HG02970 (cell line): ENCODE results near the gene ARHGAP23.
"Not testable (repeated sequence)": the region's sequence is repeated elsewhere in the genome, so short reads cannot be mapped to it uniquely, and the experiment has no call there.

Source experiments
- ATAC-seq: cut with Tn5 transposase; IDR thresholded peaks from one replicate; pipeline ENCODE4 v1.9.1; 2021; ENCODE audit warnings: mild to moderate bottlenecking, moderate library complexity, moderate number of reproducible peaks; ENCODE audit not compliant: unreplicated experiment, low FRiP score

The ARHGAP23 gene

DNA sequence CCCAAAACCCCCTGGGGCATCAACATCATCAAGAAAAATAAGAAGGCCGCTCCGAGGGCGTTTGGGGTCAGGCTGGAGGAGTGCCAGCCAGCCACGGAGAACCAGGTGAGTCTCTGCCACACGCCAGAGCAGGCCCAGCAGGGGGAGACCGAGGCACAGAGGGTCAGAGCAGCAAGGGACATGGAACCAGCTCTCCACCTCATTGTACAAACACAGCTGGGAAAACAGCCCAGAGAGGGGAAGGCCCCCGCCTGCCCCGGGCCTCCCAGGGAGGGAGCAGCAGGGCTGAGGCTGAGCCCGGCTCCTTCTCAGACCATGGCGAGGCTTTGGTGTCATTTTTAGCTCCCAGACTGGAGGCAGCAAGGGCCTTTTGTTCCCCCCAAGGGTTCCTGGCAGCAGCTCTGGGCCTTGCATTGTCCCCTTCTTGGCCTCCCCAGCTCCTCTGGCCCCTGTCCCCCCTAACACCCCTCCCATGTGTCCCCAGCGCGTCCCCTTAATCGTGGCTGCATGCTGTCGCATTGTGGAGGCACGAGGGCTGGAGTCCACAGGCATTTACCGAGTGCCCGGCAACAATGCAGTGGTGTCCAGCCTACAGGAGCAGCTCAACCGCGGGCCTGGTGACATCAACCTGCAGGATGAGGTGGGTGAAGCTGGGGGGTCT is 53.9 kb downstream of the ARHGAP23 start:
- ATAC-seq, result not testable (repeated sequence)

GRCh38 chr17:38482700-38483043 is 54.4 kb downstream of the ARHGAP23 start:
- not testable (repeated sequence) for ATAC-seq

- not testable (repeated sequence) for ATAC-seq
Observed at GRCh38 chr17:38484242-38485145, 56.2 kb downstream of the ARHGAP23 start.

DNA sequence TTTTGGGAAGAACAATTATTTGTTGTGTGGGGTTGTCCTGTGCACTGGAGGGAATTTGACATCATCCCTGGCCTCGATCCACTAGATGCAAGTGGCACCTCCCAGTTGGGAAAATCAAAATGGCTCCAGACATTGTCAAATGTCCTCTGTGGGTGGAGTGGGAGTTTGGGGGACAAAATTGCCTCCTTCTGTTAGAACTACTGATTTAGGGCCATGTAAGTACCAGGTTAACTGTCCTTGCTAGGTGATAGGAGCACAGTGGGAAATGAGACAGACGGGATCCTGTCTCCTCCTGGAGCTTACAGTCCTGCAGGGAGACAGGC is 56.8 kb downstream of the ARHGAP23 start:
- ATAC-seq, result no peak

- ATAC-seq, result not testable (repeated sequence)
Observed at GRCh38 chr17:38485681-38486298, 57.5 kb downstream of the ARHGAP23 start.

DNA sequence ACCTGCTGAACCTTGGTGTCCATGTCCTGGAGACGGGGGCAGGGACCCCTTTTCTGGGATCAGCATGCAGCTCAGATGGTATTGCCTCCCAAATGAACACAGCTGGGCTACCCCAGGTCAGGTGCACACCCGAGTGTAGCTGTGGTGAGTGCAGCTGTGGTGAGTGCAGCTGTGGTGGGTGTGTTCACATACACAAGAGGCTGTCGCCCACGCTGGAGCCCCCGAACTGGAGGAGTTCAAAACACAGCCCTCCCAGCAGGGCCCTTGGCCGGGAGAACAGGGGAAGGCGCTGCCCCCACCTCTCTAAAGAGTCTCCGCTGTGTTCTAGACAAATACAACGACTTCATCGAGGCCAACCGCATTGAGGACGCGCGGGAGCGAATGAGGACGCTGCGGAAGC is 61.5 kb downstream of the ARHGAP23 start:
- ATAC-seq, result not testable (repeated sequence)

- not testable (repeated sequence) for ATAC-seq
Observed at GRCh38 chr17:38491346-38492066, 63.2 kb downstream of the ARHGAP23 start.

DNA sequence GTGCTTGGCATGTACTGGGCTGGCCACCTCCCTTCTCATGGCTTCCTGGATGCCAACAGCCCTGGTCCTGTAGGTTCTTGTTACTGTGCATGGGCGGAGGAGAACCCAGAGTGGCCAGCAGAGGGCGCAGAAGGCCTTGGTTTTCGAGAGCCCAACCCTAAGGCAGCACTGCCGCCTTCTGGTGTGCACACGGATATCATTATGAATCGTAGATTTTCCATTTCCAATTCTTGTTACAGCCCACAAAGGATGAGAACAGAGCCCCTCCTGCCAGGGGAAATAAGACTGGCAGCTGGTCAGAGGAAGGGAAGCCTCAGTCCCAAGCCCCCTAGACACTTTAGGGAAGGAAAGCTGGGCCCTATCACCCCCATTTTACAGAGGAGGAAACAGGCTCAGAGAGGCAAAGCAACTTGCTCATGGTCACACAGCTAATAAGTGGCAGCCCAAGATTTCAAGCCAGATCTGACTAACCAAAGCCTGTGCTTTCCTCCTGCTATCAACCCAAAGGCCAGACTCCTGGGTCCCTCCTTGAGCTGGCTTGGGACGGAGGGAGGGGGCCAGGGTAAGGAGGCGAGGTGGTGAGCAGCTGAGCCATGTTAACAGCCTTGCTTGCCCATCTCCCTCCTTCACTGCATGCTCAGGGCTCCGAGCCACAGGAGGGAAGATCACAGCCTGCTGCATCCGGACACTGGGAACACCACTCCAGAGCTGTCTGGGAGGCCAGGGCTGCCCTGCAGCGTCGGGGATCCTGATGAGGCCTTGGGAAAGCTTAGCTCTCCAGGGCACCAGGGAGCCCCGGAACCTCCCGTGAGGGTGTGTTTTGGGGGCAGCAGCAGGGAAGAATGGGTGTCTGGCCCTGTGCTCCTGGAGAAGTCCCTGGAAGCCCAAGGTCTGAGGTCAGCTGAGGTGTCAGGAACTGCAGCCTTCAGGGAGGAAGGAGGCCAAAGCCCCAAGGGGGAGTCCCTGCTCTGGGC is 64.1 kb downstream of the ARHGAP23 start:
- not testable (repeated sequence) for ATAC-seq

DNA sequence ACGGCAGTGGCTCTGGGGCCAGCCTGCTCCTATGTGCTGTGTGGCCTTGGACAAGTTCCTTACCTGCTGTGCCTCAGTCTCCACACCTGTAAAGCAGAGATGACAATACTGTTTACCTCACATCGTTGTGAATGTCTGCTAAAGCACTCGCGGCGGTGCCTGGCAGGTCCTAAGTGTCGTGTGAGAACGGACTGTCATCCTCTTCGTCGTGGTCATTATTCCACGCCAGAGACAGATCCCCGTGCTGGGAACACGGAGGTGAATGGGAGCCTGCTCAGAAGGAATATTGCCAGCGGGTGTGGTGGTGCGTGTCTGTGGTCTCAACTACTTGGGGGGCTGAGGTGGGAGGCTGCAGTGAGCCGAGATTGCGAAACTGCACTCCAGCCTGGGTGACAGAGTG is 65.9 kb downstream of the ARHGAP23 start:
- not testable (repeated sequence) for ATAC-seq

DNA sequence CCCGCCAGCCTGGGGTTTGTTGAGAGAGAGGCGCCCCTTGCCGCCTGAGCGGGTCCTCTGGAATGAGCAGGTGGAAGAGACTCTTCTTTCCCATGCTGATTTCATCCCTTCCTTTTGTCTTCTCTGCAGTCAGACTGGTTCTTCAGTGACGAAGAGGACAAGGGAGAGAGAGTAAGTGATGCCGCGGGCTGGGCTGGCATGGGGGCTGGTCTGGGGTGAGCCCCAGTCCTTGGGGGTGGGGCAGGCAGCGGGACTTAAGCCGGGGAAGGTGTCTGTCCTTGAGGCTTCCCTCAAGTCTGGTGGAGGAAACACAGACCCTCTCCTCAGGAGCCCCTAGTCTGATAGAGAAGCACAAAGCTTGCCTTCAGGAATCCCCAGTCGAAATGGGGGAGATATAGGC is 69.4 kb downstream of the ARHGAP23 start:
- ATAC-seq, result not testable (repeated sequence)

GRCh38 chr17:38498353-38498752 is 70.1 kb downstream of the ARHGAP23 start:
- no peak for ATAC-seq

- ATAC-seq, result not testable (repeated sequence)
Observed at GRCh38 chr17:38499230-38499629, 71.0 kb downstream of the ARHGAP23 start.

DNA sequence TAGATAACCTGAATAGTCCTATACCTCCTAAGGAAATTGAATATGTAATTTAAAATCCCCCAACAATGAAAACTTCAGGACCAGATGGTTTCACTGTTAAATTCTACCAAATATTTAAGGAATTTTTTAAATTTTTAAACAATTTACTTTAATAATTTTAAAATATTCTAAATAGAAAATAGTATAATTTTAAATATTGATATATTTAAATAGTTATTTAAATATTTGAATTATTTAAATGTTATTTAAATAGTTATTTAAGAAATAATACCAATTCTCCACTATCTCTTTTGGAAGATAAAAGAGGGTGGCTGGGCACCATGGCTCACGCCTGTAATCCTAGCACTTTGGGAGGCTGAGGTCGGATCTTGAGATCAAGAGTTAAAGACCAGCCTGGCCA is 73.5 kb downstream of the ARHGAP23 start:
- ATAC-seq, result not testable (repeated sequence)

DNA sequence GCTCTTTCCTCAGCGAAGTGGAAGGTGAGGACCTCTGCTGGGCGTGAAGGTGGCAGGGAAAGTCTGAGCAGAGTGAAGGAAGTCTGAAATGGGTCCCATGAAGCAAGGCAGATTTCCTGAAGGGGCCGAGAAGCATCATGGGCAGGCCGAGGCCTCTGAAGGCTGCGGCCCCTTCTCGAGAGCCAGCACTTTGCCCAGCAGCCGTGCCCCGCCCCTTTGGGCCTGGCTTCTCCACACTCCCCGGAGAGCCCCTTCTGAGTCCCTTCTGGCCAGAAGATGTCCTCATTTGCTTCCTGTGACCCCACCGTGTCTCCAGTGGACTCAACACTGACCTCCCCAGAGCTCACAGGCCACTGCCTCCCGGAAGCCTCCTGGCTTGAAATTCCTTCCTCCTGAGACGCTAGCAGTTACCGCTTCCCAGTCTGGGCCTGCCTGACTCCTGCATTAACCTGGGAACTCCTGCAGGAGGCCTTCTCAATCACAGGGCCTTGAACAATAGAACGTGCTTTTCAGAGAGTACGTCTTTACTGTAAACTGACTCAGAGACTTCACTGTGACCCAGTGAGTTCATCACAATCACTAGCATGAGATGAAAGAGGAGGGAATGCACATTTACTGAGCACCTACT is 75.1 kb downstream of the ARHGAP23 start:
- ATAC-seq, result not testable (repeated sequence)

DNA sequence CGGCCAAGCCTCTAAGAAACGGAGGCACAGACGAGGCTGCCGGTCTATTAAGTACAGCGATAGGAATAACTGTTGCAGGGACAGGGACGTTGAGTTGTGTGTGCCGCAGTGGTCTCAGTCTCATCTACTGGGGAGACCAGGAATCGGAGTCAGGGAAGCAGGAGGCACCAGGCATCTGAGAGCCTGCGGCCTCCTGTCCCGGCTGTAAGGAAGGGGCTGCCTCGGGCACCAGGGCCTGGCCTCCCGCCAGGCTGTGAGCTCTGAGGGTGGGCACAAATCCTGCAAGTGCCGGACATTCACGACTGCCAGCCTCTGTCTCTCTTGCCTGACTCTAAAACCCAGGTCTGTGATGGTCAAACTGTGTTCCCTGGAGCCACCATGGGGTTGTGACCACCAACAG is 76.0 kb downstream of the ARHGAP23 start:
- ATAC-seq, result no peak

DNA sequence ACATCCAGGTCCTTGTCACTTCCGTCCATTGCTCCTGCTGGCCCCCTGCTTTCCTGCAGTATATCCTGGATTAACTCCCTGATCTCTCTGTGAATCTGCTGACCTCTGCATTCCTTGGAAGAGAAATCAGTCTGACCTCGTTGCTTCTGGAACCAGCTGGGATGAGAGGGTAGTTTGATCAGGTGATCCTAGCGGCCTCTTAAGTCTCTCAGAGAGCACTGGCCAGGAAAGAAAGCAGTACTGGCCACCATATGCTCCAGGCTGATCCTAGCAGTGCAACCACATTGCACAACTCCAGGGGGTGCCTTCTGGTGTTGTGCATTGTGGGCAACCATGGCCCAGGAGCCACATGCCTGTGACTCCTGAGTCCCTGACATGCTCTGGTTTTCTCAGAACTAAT is 79.2 kb downstream of the ARHGAP23 start:
- ATAC-seq, result no peak

DNA sequence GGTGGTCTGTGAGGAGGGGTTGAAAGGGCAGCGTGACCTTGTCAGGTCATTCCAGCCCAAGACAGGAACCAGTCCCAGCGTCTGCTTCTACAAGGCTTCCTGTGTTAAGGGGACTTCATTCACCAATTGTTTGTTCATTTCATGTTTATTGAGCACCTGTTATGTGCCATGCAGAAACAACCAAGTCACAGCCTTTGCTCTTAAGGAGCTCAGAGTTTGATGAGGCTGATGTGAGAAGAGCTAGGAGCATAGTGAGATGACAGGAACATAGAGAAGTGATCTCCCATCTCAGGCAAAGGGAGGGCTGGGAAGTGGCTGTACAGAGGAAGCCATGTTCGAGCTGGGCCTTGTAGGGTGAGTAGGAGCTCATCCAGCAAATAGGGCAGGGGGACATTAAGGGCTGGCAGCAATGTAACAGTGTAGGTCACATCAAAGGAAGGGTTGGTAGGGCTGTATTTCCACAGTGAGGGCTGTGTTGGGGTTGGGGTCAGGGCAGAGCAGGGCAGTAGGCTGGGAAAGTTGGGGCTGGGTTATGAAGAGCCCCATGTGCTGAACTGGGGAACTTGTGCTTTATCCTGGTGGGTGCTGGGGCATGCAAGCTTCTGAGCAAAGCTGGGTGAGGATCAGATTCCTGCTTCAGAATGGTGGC is 79.8 kb downstream of the ARHGAP23 start:
- no peak for ATAC-seq

GRCh38 chr17:38508570-38508950 is 80.3 kb downstream of the ARHGAP23 start:
- no peak for ATAC-seq
